HL-60/S4 treated with retinoic acid at 250 ng/mL for 4 days and 3 days (cell line): Measurements from ENCODE around the gene NTRK2.
"Not testable (repeated sequence)": the region's sequence is repeated elsewhere in the genome, so short reads cannot be mapped to it uniquely, and the experiment has no call there.

Source experiments
- in situ Hi-C: fragments of 300-500 bp; cut with MboI; formaldehyde crosslinking; loops from 2 replicates; pipeline ENCODE4 v1.7.0; 2022; ENCODE audit warnings: low sequenced_read_pairs

The NTRK2 gene

DNA sequence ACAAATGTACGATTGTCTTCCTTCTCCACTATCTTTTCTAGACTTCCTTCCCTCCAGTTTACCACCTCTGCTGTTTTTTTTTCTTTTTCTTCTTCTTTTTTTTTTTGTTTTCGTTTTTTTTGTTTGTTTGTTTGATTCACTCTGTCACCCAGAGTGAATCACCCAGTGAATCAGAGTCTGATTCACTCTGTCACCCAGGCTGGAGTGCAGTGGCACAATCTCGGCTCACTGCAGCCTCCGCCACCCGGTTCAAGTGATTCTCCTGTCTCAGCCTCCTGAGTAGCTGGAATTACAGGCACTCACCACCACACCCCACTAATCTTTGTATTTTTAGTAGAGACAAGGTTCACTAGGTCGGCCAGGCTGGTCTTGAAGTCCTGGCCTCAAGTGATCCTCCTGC, 375.7 kb downstream of the NTRK2 start:
- in situ Hi-C loops, result no loop called here

DNA sequence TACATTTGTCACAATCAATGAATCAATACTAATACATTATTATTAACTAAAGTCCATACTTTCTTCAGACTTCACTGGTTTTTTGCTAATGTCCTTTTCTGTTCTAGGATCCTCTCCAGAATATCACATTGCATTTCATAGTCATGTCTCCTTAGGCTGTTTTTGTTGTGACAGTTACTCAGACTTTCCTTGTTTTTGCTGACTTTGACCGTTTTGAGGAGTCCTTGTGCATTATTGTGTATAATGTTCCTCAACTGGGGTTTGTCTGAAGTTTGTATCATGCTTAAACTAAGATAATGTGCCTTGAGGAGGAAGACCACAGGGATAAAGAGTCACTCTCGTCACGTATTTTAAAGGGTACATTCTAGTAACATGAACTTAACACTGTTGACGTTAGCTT, 376.9 kb downstream of the NTRK2 start:
- in situ Hi-C loops, result no loop called here

- in situ Hi-C loops, result no loop called here
Measured at GRCh38 chr9:85053206-85053786, 383.8 kb downstream of the NTRK2 start.

GRCh38 chr9:85054017-85054416, 384.5 kb downstream of the NTRK2 start:
- in situ Hi-C loops, result no loop called here

- in situ Hi-C loops, result no loop called here
Measured at GRCh38 chr9:85055506-85056202, 386.1 kb downstream of the NTRK2 start.

- in situ Hi-C loops, result no loop called here
Measured at GRCh38 chr9:85056203-85056572, 386.7 kb downstream of the NTRK2 start.

DNA sequence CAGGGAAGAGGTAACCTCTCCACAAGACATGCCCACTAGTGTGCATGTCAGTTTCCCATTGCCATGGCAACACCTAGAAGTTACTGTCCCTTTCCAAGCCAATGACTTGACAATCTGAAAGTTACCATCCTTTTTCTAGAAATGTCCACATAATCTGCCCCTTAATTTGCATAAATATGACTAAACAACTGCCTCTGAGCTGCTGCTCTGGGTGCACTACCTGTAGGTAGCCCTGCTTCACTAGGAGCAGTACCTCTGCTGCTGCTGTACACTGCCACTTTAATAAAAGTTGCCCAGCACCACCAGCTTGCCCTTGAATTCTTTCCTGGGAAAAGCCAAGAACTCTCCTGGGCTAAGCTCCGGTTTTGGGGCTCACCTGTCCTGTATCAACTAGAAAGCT, 392.4 kb downstream of the NTRK2 start:
- in situ Hi-C loops, result no loop called here

DNA sequence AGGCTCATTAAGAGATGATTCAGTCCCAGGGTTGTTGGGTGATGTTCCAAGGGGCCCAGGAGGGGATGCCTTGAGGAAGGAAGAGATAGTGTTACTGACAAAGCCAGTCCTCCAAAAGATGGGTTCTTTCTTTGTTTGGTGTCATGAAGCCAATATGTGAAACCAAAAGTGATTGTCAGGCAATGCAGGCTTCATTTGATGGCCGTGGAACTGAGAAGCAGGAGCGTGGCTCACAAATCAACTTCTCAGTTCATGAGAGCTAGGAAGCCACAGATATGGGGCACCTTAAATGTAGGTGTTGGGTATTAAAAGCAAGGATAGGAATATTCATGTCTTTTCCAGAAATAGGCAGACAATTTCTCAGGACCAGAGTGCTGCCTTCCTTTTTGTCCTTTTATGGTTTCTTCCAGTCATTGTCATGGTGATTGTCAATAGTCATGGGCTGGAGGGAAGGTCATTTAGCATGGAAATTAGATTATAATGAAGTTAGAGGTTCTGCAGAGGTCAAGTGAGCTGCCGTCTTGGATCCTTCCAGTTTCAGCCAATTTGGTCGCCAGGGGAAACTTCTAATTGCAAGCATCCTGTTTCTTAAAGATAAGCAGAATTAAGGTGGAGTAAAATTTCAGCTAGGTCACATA, 393.0 kb downstream of the NTRK2 start:
- in situ Hi-C loops, result no loop called here

DNA sequence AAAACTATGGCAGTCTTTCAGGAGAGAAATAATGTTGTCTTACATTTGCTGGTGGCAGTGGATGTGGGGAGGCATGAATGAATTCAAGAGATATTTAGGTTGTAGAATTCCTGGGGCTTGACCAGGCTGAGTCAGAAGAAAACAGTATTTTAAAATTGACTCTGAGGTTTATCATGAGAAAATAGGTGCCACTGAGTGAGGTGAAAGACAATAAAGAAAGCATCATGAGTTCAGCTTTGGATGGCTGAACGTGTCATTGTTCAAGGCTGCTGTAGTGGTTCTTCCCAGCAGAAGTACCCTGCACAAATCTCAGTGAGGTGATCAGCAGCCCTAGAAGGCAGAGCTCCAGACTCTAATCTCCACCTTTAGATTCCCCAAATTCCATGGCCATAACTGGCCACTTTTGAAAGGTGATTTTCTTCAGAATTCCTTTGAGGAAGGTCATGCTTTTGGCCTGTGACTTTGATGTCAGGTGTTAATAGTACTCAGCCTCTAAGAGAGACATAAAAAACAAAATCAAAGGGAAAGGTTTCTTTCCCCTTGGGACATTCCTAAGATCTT, 395.4 kb downstream of the NTRK2 start:
- in situ Hi-C loops, result no loop called here

DNA sequence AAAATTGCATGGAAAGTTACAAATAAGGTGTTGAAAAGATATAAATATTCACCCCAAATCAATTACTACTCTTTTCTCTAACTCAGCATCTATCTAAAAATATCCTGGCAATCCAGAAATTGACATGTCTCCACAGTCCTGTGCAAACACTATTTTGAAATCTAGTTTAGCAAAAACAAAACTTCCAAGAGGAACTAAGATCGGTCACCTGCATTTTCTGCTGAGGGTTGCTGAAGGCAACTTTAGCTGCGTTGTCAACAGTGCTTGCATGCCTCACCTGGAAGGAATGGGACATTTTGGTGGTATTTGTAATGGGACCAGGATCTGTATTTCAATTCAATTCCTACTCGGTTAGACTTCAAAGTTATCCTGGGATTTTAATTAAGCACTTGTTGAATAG, 398.3 kb downstream of the NTRK2 start:
- in situ Hi-C loops, result no loop called here

- in situ Hi-C loops, result not testable (repeated sequence)
Measured at GRCh38 chr9:85069421-85069820, 399.9 kb downstream of the NTRK2 start.
